HG02981 (cell line): ENCODE results near the gene BCAS4.

Source experiments
- ATAC-seq: cut with Tn5 transposase; IDR thresholded peaks from one replicate; pipeline ENCODE4 v1.9.1; 2021; ENCODE audit warnings: mild to moderate bottlenecking, moderate library complexity; ENCODE audit not compliant: unreplicated experiment

The BCAS4 gene

GRCh38 chr20:50850721-50851286 lies 55.9 kb downstream of the BCAS4 start:
- ATAC-seq, result no peak

- no peak for ATAC-seq
These were observed 57.2 kb downstream of the BCAS4 start for GRCh38 chr20:50852085-50852484.

- ATAC-seq, result no peak
These were observed 59.8 kb downstream of the BCAS4 start for GRCh38 chr20:50854506-50855249.

- no peak for ATAC-seq
These were observed 60.9 kb downstream of the BCAS4 start for GRCh38 chr20:50855498-50856474.

- ATAC-seq, result no peak
These were observed 61.7 kb downstream of the BCAS4 start for GRCh38 chr20:50856475-50857041.

- ATAC-seq, result no peak
These were observed 62.5 kb downstream of the BCAS4 start for GRCh38 chr20:50857348-50857747.

DNA sequence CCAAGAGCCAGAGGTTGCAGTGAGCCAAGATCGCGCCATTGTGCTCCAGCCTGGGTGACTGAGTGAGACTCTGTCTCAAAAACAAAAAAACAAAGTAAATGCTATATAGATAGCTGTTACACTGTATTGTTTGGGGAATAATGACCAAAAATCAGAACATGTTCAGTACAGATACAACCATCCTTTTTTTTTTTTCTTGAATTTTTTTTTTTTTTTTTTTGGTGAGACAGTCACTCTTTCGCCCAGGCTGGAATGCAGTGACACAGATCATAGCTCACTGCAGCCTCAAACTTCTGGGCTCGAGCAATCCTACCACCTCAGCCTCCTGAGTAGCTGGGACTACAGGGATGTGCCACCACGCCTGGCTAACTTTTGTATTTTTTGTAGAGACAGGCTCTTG lies 63.7 kb downstream of the BCAS4 start:
- no peak for ATAC-seq

GRCh38 chr20:50859161-50859560 lies 64.3 kb downstream of the BCAS4 start:
- no peak for ATAC-seq

DNA sequence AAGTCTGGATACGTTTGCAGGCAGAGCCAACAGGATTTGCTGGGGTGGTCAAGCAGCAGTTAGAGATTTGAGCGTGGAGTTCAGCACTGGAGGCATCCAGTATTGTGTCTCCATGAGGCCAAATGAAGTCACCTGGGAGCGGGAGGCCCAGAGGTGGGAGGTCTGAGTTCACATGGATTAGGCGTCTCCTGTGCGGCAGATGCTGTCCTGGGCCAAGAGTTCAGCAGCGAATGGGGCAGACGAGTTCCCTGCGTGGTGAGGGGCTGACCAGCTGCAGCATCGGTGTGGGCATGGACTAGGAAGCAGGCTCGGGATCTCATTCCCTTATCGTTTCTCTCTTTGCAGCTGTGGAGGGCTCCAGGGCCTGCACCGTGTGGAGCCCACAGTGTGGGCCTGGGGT lies 66.2 kb downstream of the BCAS4 start:
- no peak for ATAC-seq

GRCh38 chr20:50862546-50862945 lies 67.7 kb downstream of the BCAS4 start:
- ATAC-seq, result no peak

DNA sequence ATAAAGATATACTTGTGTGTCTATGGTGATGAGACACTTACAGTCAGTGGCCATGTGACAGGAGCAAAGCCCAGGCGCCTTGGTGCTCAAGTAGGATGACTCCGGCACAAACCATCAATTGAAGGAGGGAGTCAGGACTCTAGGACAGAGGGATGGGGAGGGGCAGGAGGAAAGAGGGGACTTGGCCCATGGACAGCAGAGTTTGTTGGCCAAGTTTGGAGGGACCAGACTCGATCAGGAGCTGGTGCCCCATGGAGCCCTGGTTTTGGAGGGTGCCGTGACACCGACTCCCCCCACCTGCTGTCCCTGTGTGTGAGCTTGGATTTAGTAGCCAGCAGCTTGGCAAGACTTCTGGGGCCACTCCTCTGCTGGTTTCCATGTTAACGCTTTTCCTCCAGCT lies 70.3 kb downstream of the BCAS4 start:
- no peak for ATAC-seq

DNA sequence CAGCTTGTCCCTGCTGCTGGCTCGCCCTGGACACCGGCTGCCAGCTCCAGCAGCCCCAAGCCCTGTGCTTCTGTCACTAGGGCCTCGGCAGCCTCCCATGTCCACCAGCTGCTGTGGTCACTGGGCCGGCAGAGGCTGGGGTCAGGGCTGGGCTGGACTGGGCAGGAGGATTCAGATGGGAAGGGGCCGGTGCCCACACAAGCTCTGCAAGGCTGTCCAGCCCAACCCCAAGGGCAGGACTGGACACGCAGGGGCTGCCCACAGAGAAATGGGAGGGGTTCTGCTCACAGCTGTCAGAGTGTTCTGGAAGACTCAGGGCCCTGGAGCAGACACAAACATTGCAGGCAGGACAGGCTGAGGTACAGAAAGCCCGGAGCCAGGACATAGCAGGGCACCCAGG lies 70.7 kb downstream of the BCAS4 start:
- no peak for ATAC-seq

- no peak for ATAC-seq
These were observed 71.3 kb downstream of the BCAS4 start for GRCh38 chr20:50866036-50866685.

DNA sequence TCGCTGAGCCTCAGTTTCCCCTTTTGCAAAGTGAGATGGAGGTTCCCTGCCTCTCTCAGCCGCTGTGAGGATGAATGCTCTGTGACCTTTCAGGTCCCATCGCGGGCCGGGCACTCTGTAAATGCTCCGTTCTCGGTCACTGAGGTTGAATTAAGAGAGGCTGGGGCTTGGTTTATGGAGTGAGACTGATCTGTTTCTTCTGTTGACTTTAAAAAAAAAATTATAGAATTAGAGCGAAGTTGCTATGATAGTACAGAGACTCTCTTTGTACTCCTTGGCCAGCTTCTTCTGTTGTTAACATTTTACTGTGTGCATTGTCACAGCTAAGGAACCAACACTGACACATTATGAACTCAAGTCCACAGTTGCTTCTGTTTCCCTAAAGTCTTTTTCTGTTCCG lies 72.0 kb downstream of the BCAS4 start:
- no peak for ATAC-seq

- ATAC-seq, result no peak
These were observed 72.9 kb downstream of the BCAS4 start for GRCh38 chr20:50867805-50868204.

DNA sequence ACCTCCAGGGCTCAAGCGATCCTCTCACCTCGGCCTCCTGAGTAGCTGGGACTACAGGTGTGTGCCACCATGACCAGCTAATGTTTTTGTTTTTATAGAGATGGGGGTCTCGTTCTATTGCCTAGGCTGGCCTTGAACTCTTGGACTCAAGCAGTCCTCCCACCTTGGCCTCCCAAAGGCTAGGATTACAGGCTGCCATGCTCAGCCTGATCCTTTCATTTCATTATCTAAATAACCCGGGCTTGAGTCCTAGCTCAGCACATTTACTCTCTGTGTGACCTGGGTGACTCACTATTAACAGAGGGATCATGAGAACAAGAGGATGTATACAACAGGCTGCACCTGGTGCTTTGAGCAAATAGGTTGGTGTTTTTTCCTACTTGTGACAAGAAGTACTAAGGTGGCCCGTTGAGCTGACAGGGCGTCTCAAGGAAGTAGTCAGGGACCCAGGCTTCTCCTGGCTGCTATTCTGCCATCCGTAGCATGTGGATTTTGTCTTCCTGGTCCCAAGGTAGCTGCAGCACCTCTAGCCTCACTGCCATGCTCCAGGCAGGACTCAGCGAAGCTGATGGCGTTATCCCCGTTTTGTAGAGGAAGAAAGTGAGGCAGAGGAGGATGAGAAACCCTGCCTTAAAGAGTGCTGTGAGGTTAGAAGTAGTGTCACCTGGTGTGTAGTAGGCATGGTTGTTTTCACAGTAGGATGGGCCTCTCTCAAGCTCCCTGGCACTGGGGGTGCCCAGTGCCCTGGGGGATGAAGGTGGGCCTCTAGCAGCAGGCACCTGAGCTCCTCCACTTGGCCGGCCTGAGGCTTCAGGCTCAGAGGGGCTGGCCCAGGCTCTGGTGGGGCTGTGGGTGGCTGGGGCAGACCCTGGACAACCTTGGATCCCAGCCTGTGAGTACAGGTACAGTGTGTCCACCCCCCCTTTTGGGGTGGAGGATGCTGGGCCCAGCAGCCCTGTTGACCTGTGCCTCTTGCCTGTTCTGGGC lies 73.9 kb downstream of the BCAS4 start:
- no peak for ATAC-seq

DNA sequence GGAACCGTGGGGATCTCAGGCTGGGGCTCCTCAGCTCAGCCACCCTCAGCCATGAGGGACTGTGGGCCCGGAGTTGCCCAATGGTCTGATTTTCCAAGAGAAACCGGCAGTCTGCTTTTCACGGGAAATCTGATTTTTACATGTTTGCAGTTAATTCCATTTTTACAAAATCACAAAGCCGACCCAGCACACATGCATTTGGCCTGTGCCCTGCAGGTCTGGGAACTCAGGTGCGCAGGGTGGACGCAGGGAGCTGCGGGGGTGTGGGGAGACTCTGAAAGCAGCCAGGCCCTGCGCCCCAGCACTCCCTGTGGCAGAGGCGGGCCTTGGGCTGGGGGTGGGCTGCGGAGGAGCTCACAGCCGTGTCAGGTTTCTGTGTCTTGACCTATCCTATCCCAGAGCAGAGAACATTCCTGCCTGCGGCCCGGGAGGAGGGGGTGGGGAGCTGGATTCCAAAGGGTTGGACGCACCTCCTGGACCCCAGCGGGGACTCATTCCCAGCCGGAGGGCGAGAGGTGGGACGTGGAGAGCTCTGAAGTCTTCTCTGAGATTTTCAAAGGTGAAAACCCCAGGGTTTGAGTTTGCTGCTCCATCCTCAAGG lies 75.8 kb downstream of the BCAS4 start:
- no peak for ATAC-seq

DNA sequence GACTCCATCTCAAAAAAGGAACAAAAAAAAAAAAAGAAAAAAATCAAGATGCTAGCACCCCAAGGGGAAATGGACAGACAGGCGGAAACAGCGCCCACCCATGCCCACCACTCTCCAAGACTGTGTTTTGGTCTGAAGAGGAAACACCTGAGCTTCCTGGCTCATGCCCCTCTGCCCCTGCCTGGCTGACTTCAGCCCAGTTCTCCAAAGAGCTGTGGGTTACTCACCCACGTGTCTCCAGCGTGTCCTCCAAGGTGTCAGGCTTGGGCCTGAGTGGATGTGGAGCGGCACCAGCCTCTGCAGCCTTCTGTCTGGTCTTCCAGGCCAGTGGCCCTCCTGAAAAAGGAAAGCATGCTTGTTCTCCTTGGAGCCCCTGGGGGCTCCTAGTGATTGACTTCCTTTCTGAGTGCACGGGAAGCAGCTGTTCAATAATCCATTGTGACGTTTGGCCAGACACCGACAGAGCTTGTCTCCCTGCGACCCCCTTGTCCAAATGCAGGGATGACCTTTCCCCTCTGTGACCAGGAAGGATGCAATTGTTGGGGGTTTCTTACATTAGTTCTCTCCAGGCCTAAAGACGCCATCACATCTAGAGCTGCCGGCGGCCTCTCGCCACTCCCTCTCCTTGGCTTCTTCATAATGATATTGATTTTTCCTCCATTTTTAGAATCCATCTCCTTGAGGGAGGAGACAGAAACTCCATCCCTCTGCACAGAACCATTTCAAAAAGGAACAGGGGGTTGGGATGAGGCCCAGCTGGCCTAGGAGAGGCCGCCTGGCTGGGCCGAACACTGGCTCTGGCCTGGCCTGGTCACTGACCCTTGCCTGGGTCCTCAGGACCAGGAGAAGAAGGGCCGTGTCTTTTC lies 77.9 kb downstream of the BCAS4 start:
- no peak for ATAC-seq
